NOMO-1 treated with DMSO at 0.1 percent for 48 hours (cell line): ENCODE results near the gene DLEU7.

Experiments
- DNase-seq: peaks from one replicate; lab custom pipeline; 2025; ENCODE audit not compliant: unreplicated experiment; lab: John Stamatoyannopoulos, UW

DLEU7 gene

DNA sequence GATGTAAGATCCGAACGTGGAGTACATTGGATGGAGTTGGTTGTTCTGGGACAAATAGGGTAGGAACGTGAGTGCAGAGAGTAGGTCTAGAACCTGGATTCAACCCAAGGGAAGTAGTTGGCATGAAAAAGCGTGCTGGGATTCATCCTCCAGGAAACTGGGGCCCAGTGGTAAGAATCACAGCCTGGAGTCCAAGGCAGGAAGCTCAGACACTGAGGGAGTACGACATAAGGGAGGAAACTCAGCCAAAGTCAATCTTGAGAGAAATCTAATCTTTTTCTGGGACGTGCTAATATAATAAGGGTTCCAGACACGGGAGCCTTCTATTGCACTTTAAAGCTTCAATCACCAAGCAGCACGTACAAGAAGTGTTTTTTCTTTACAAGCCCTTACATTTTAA, 46.4 kb downstream of the DLEU7 start:
- DNase-seq: no peak

GRCh38 chr13:50796463-50796862, 47.0 kb downstream of the DLEU7 start:
- DNase-seq: no peak

DNA sequence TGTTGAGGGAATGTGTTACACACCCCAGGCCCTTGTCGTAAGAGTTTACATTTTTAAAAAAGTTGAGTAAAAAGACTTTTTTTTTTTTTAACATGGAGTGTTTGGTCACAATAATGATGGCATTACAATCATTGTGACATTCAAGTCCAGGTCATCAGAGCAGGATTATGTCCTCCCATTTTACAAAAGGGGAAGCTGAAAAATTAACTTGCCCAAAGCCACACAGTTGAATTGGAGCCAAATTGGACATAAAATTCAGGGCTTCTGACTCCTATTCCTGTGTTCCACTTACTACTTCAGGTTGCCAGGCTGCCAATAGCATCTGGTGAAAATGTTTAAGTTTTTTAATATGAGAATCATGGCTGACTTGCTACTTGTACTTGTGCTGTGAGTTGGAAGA, 49.3 kb downstream of the DLEU7 start:
- DNase-seq: peak; percentile 55

DNA sequence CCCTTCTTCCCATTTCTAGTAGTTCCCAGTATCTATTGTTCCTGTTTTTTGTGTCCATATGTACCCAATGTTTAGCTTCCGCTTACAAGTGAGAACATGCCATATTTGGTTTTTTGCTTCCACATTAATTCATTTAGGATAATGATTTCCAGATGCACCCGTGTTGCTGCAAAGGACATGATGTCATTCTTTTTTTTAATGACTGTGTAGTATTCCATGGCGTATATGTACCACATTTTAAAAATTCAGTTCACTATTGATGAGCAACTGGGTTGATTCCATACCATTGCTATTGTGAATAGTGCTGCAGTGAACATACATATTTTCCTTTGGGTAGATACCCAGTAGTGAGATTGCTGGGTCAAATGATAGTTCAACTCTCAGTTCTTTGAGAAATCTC, 50.5 kb downstream of the DLEU7 start:
- DNase-seq: no peak

DNA sequence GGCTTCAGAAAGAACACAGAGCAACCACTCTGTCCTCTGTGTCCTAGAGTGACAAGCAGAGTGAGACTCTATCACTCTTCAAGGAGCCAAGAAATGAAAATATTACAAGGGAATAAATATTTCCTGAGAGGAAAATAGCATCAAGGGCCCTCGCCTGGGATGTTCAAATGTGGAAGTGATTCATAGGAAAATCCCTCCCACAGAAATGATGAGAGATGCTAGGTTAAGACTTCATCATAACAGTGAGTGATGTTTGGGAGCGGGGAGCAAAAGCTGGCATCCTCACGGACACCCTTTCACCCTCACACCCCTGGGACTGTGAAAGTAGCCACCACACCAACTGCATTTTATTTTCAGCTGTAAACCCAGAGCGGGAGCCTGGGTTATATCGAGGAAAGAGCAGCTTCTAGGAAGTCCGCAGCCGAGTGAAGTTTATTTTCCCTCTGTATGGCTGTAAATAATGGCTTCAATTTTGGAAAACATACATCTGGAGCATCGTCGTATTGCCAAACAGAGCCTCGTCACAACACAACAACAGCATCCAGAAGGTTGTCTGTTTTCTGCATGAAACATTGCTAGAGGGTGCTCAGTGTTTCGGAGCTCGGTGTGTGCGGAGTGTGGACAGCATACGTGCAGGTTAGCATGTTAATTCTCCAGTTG, 54.8 kb downstream of the DLEU7 start:
- no peak for DNase-seq

- no peak for DNase-seq
These were observed 55.9 kb downstream of the DLEU7 start for GRCh38 chr13:50787316-50788195.

DNA sequence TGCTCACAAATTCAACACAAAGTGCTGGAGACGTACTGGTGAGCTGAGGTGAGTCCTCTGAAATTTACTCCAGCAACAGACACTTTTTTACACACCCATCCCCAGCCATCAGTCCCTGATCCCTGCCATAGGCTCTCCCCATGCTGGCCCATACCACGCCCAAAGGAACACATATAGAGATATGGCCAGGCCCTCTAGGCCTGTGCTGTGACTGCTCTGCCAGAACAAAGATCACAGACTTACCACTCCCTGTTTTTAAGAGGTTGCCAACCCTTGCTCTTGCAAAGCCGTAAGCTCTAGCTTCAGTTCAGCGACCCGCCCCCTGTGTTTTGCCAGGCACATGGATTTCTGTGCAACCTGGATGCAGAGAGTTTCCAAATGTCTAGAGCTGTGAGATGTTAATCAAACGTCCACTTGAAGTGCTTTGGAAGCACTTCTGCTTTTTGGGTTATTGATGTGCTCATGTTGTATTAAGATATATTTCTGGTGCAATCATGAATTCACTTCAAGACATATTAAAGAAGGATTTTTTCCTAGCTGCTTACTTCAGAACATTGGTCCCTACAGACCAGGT, 59.7 kb downstream of the DLEU7 start:
- DNase-seq: peak; percentile 47

- DNase-seq: no peak
These were observed 60.4 kb downstream of the DLEU7 start for GRCh38 chr13:50783066-50783465.

- no peak for DNase-seq
These were observed 63.1 kb downstream of the DLEU7 start for GRCh38 chr13:50780201-50781015.

- no peak for DNase-seq
These were observed 63.9 kb downstream of the DLEU7 start for GRCh38 chr13:50779443-50780200.
